Activated CD8-positive, alpha-beta memory T cell treated with anti-CD3 and anti-CD28 coated beads, Interleukin-2, amount 50 U/mL, for 4 hours (primary cell): Measurements from ENCODE around the gene OPN4.

ENCODE experiments used
- DNase-seq: peaks from one replicate; pipeline ENCODE4 v3.0.0-alpha.2; 2020

The OPN4 gene

GRCh38 chr10:86700851-86701617 lies 46.7 kb downstream of the OPN4 start:
- no peak for DNase-seq

GRCh38 chr10:86703176-86703575 lies 48.8 kb downstream of the OPN4 start:
- DNase-seq, result no peak

GRCh38 chr10:86705139-86705538 lies 50.8 kb downstream of the OPN4 start:
- DNase-seq, result no peak

- no peak for DNase-seq
Observed at GRCh38 chr10:86705905-86706304, 51.6 kb downstream of the OPN4 start.

GRCh38 chr10:86706401-86706841 lies 52.1 kb downstream of the OPN4 start:
- no peak for DNase-seq

GRCh38 chr10:86706977-86707376 lies 52.6 kb downstream of the OPN4 start:
- DNase-seq, result no peak

GRCh38 chr10:86707505-86707904 lies 53.2 kb downstream of the OPN4 start:
- no peak for DNase-seq

GRCh38 chr10:86708068-86708782 lies 53.9 kb downstream of the OPN4 start:
- DNase-seq, result no peak

- DNase-seq, result no peak
Observed at GRCh38 chr10:86708783-86709380, 54.5 kb downstream of the OPN4 start.

GRCh38 chr10:86709396-86710185 lies 55.2 kb downstream of the OPN4 start:
- DNase-seq, result no peak

- DNase-seq, result peak; percentile 84
Observed at GRCh38 chr10:86710987-86711512, 56.7 kb downstream of the OPN4 start.

GRCh38 chr10:86711513-86712316 lies 57.4 kb downstream of the OPN4 start:
- DNase-seq, result peak; percentile 56

- no peak for DNase-seq
Observed at GRCh38 chr10:86712317-86712707, 58.0 kb downstream of the OPN4 start.

GRCh38 chr10:86715156-86715795 lies 60.9 kb downstream of the OPN4 start:
- DNase-seq, result no peak

- no peak for DNase-seq
Observed at GRCh38 chr10:86715836-86716235, 61.5 kb downstream of the OPN4 start.
